DND-41 (cell line): ENCODE data around the gene LRIT1.

Experiments used
- ATAC-seq: fragments of 200-7000 bp; cut with Tn5 transposase; 3 replicates; pipeline ENCODE4 v1.9.1; 2021; ENCODE audit warnings: low read depth; ENCODE audit not compliant: insufficient read depth
- DNase-seq: peaks from one replicate; pipeline ENCODE4 v3.0.0-alpha.2; 2020
- H2AFZ ChIP-seq: 2 replicates; pipeline ENCODE4 v1.6.0; 2012; ENCODE audit warnings: low read depth, low read length
- H3K27ac ChIP-seq: 2 replicates; pipeline ENCODE4 v1.5.1; 2012; ENCODE audit warnings: low read length, inconsistent platforms
- H3K27me3 ChIP-seq: fragments of 200-600 bp; sonication (generic); 2 replicates; pipeline ENCODE4 v1.6.0; 2012; ENCODE audit warnings: low read length, mild to moderate bottlenecking, inconsistent platforms; ENCODE audit not compliant: insufficient read depth, poor library complexity
- H3K36me3 ChIP-seq: 2 replicates; pipeline ENCODE4 v1.5.1; 2012; ENCODE audit warnings: low read length, inconsistent platforms; ENCODE audit not compliant: insufficient read depth
- H3K4me1 ChIP-seq: 2 replicates; pipeline ENCODE4 v1.5.1; 2012; ENCODE audit warnings: mild to moderate bottlenecking, low read length; ENCODE audit not compliant: insufficient read depth
- H3K4me2 ChIP-seq: 2 replicates; pipeline ENCODE4 v1.6.0; 2012; ENCODE audit warnings: mild to moderate bottlenecking, moderate library complexity, low read length, inconsistent platforms; ENCODE audit not compliant: insufficient read depth
- H3K4me3 ChIP-seq, 2 experiments: fragments of 200-600 bp in 1 of 2; shearing (Covaris generic) in 1 of 2; 2 replicates each; pipeline ENCODE4 v1.5.1; 2012 to 2016; ENCODE audit warnings: inconsistent platforms in 2 of 2, low read length in 2 of 2, mild to moderate bottlenecking in 2 of 2, low read depth in 1 of 2, moderate library complexity in 1 of 2
- H3K79me2 ChIP-seq: 2 replicates; pipeline ENCODE4 v1.6.0; 2012; ENCODE audit warnings: low read length, inconsistent platforms; ENCODE audit not compliant: insufficient read depth
- H3K9ac ChIP-seq: 2 replicates; pipeline ENCODE4 v1.6.0; 2012; ENCODE audit warnings: low read depth, mild to moderate bottlenecking, inconsistent platforms, low read length, moderate library complexity
- H3K9me3 ChIP-seq: 2 replicates; pipeline ENCODE4 v1.5.1; 2012; ENCODE audit warnings: low read length, moderate library complexity, mild to moderate bottlenecking, inconsistent platforms; ENCODE audit not compliant: insufficient read depth, severe bottlenecking
- H4K20me1 ChIP-seq: 2 replicates; pipeline ENCODE4 v1.6.0; 2012; ENCODE audit warnings: low read length; ENCODE audit not compliant: insufficient read depth
- EZH2 ChIP-seq: IDR thresholded peaks from 3 replicates; pipeline ENCODE4 v1.6.1; 2012; ENCODE audit warnings: borderline replicate concordance, low read depth, mild to moderate bottlenecking, moderate library complexity, low read length, inconsistent platforms; ENCODE audit not compliant: severe bottlenecking
- TF ChIP-seq, protein P1 (sequence below): IDR thresholded peaks from 2 replicates; pipeline ENCODE4 v1.5.1; 2012; ENCODE audit warnings: borderline replicate concordance, low read length, moderate library complexity, mild to moderate bottlenecking; ENCODE audit not compliant: poor library complexity, severe bottlenecking; ENCODE audit errors: extremely low read depth

The LRIT1 gene

DNA sequence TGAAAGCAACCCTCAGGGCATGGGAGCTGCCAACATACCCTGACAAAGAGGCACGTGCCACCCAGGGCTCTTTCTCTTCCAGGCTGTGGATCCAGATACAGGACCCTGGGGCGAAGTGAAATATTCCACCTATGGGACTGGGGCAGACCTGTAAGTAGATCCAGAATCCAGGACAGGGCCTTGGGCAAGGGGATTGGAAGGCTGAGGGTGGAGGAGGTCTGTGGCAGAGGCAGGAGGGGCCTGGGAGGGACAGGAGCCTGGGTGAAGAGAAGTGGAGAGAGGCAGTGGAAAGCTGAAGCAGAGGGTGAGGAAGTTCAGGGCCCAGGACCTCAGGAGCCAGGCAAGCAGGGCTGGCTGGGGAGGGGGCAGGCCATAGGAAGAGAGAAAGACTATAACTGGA, 29.8 kb downstream of the LRIT1 start:
- no peak overlapping the region for H3K9ac ChIP-seq
- H3K79me2 ChIP-seq = no peaks in the 10 kb centered on the region
- H3K4me3 ChIP-seq = no peak overlapping the region
- TF ChIP-seq EZH2 = no peak
- TF ChIP-seq, protein P1, sequence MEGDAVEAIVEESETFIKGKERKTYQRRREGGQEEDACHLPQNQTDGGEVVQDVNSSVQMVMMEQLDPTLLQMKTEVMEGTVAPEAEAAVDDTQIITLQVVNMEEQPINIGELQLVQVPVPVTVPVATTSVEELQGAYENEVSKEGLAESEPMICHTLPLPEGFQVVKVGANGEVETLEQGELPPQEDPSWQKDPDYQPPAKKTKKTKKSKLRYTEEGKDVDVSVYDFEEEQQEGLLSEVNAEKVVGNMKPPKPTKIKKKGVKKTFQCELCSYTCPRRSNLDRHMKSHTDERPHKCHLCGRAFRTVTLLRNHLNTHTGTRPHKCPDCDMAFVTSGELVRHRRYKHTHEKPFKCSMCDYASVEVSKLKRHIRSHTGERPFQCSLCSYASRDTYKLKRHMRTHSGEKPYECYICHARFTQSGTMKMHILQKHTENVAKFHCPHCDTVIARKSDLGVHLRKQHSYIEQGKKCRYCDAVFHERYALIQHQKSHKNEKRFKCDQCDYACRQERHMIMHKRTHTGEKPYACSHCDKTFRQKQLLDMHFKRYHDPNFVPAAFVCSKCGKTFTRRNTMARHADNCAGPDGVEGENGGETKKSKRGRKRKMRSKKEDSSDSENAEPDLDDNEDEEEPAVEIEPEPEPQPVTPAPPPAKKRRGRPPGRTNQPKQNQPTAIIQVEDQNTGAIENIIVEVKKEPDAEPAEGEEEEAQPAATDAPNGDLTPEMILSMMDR = no peak
- no peaks in the 10 kb centered on the region for H3K4me1 ChIP-seq
- H3K36me3 ChIP-seq = no peaks in the 10 kb centered on the region
- no peak overlapping the region for H3K4me2 ChIP-seq
- no peaks in the 10 kb centered on the region for H4K20me1 ChIP-seq
- no peak overlapping the region for H2AFZ ChIP-seq
- H3K9me3 ChIP-seq = no peaks in the 10 kb centered on the region
- ATAC-seq = no peak
- DNase-seq = no peak
- H3K27ac ChIP-seq = no peak overlapping the region
- peaks cover 3% of the 10 kb centered on the region for H3K27me3 ChIP-seq

DNA sequence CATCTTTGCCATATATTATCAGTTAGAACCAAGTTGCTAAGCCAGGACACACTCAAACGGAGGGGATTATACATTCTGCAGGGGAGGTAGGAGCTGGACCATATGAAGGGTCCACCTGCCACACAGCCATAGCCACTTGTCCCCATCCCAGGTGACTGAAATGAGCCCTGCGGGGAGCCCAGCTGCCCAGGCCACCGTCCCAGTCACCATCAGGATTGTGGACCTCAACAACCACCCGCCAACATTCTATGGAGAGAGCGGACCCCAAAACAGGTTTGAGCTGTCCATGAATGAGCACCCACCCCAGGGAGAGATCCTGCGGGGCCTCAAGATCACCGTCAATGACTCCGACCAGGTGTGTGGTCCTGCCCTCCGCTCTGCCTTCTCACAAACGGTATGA, 33.3 kb downstream of the LRIT1 start:
- Histone ChIP-seq H3K79me2 (no peaks in the 10 kb centered on the region), H3K9me3 (no peaks in the 10 kb centered on the region), H3K27ac (no peak overlapping the region), H3K27me3 (peaks cover 3% of the 10 kb centered on the region), H3K4me1 (no peaks in the 10 kb centered on the region), H3K36me3 (no peaks in the 10 kb centered on the region), H3K4me2 (no peak overlapping the region), H3K4me3 (no peak overlapping the region), H3K9ac (no peak overlapping the region), H2AFZ (no peak overlapping the region), H4K20me1 (no peaks in the 10 kb centered on the region)
- TF ChIP-seq EZH2 = no peak
- TF ChIP-seq, protein P1 = no peak
- DNase-seq (no peak), ATAC-seq (no peak)

DNA sequence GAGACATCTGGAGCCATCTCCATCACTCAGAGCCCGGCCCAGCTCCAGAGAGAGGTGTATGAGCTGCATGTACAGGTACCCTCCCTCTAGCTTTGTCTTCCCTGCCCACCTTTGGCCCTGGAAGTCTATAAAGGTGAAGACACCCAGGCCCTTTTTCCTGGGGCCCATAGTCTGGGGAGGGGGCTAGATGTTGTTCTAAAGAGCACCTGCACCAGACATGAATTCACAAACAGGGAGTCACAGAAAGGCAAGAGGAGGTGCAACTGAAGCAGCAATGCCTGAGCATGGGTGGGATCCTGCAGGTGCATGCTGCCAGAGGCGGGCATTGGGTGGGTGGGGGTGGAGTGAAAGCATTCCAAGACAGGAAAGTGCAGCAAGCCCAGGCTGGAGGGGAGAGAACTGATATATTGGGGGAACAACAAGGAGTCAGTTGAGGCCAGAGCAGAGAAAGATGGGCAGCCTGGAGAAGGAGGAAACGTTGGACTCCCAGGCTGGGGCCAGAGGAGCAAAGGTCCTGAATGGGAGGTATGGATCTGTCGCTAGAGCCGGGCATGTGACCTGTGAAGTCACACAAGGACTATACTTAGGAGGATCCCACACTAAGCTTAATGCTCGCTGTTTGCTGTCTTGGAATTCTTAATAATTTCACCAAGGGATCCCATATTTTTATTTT, 35.4 kb downstream of the LRIT1 start:
- no peaks in the 10 kb centered on the region for H4K20me1 ChIP-seq
- no peak overlapping the region for H3K4me3 ChIP-seq
- no peak overlapping the region for H3K4me2 ChIP-seq
- no peak overlapping the region for H2AFZ ChIP-seq
- ATAC-seq (no peak), DNase-seq (no peak)
- no peaks in the 10 kb centered on the region for H3K4me1 ChIP-seq
- no peaks in the 10 kb centered on the region for H3K79me2 ChIP-seq
- no peak overlapping the region for H3K9ac ChIP-seq
- no peaks in the 10 kb centered on the region for H3K36me3 ChIP-seq
- H3K9me3 ChIP-seq = no peaks in the 10 kb centered on the region
- no peak overlapping the region for H3K27ac ChIP-seq
- peaks cover 3% of the 10 kb centered on the region for H3K27me3 ChIP-seq
- TF ChIP-seq, protein P1 = no peak
- no peak for TF ChIP-seq EZH2
